WERI-Rb-1 (cell line): ENCODE results near the gene SLC25A13.
"Not testable (repeated sequence)": the region's sequence is repeated elsewhere in the genome, so short reads cannot be mapped to it uniquely, and the experiment has no call there.

Experiments used
- DNase-seq: peaks from one replicate; pipeline ENCODE4 v3.0.0-alpha.2; 2020
- H3K27ac ChIP-seq: fragments of 250-450 bp; sonication (Bioruptor Pico); 2 replicates; pipeline ENCODE4 v1.5.1; 2020; ENCODE audit warnings: mild to moderate bottlenecking, moderate library complexity
- H3K27me3 ChIP-seq: fragments of 250-450 bp; sonication (Bioruptor Pico); 2 replicates; pipeline ENCODE4 v1.5.1; 2021; ENCODE audit warnings: mild to moderate bottlenecking, low read depth, moderate library complexity; ENCODE audit not compliant: insufficient read depth, severe bottlenecking
- H3K36me3 ChIP-seq: fragments of 250-450 bp; sonication (Bioruptor Pico); 2 replicates; pipeline ENCODE4 v1.5.1; 2020; ENCODE audit warnings: mild to moderate bottlenecking, moderate library complexity
- H3K4me3 ChIP-seq: 2 replicates; pipeline ENCODE4 v1.5.1; 2011; ENCODE audit warnings: low read depth, mild to moderate bottlenecking, control low read depth, low read length
- H3K9me3 ChIP-seq: fragments of 250-450 bp; sonication (Bioruptor Pico); 2 replicates; pipeline ENCODE4 v1.5.1; 2021; ENCODE audit warnings: mild to moderate bottlenecking, moderate library complexity; ENCODE audit not compliant: severe bottlenecking
- CTCF ChIP-seq: IDR thresholded peaks from 2 replicates; pipeline ENCODE4 v1.5.1; 2011; ENCODE audit warnings: low read depth, mild to moderate bottlenecking, control low read depth, inconsistent platforms, low read length

The SLC25A13 gene

DNA sequence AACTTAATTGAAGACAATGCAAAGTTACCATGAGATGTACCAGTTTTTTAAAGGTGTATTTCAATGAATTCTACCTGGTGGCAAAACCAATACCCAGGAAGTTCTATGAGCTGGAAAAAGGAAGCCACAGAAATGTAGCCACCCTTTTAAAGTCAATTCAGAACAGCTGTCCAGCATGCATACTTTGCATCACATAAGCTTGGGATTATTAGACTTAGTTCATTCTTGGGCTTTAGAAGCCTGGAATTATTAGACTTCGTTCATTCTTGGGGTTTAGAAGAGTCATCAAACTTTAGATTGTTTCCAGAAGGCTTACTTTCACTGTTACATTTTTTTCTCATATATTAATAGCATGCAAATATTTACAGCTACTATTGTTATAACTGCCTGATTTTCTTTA, 20.9 kb downstream of the SLC25A13 start:
- DNase-seq = no peak
- Histone ChIP-seq H3K27ac (no peak overlapping the region), H3K9me3 (no peaks in the 10 kb centered on the region), H3K36me3 (no peaks in the 10 kb centered on the region; the same call in 1 of the 2 replicates), H3K27me3 (no peaks in the 10 kb centered on the region), H3K4me3 (no peak overlapping the region)
- no peak for TF ChIP-seq CTCF

- H3K9me3 ChIP-seq = no peaks in the 10 kb centered on the region
- H3K36me3 ChIP-seq = peaks cover 2% of the 10 kb centered on the region; the same call in 1 of the 2 replicates
- DNase-seq = no peak
- H3K27me3 ChIP-seq = no peaks in the 10 kb centered on the region
- no peak for TF ChIP-seq CTCF
- no peak overlapping the region for H3K4me3 ChIP-seq
- H3K27ac ChIP-seq = no peak overlapping the region
Measured at GRCh38 chr7:96300502-96300901, 21.4 kb downstream of the SLC25A13 start.

- no peak for DNase-seq
- TF ChIP-seq CTCF = no peak
- H3K4me3 ChIP-seq = no peak overlapping the region
Measured at GRCh38 chr7:96299496-96299895, 22.4 kb downstream of the SLC25A13 start.

GRCh38 chr7:96297876-96298275, 24.0 kb downstream of the SLC25A13 start:
- no peaks in the 10 kb centered on the region for H3K27me3 ChIP-seq
- no peak for DNase-seq
- H3K9me3 ChIP-seq = no peaks in the 10 kb centered on the region
- H3K36me3 ChIP-seq = peaks cover 8% of the 10 kb centered on the region; the same call in 1 of the 2 replicates
- H3K4me3 ChIP-seq = no peak overlapping the region
- H3K27ac ChIP-seq = no peak overlapping the region
- no peak for TF ChIP-seq CTCF

More at GRCh38 chr7:96299496-96299895, 22.4 kb downstream of the SLC25A13 start:
- H3K36me3 ChIP-seq = peaks cover 8% of the 10 kb centered on the region; the same call in 1 of the 2 replicates
- H3K27me3 ChIP-seq = no peaks in the 10 kb centered on the region
- no peaks in the 10 kb centered on the region for H3K9me3 ChIP-seq
- H3K27ac ChIP-seq = no peak overlapping the region

GRCh38 chr7:96297446-96297845, 24.5 kb downstream of the SLC25A13 start:
- not testable (repeated sequence) for DNase-seq, H3K4me3 ChIP-seq, H3K36me3 ChIP-seq, H3K27me3 ChIP-seq, H3K9me3 ChIP-seq, H3K27ac ChIP-seq

DNA sequence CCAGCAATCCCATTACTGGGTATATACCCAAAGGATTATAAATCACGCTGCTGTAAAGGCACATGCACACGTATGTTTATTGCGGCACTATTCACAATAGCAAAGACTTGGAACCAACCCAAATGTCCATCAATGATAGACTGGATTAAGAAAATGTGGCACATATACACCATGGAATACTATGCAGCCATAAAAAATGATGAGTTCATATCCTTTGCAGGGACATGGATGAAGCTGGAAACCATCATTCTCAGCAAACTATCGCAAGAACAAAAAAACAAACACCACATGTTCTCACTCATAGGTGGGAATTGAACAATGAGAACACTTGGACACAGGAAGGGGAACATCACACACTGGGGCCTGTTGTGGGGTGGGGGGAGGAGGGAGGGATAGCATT, 28.0 kb downstream of the SLC25A13 start:
- H3K27ac ChIP-seq, H3K9me3 ChIP-seq, H3K27me3 ChIP-seq, DNase-seq, H3K4me3 ChIP-seq, H3K36me3 ChIP-seq: not testable (repeated sequence)

DNA sequence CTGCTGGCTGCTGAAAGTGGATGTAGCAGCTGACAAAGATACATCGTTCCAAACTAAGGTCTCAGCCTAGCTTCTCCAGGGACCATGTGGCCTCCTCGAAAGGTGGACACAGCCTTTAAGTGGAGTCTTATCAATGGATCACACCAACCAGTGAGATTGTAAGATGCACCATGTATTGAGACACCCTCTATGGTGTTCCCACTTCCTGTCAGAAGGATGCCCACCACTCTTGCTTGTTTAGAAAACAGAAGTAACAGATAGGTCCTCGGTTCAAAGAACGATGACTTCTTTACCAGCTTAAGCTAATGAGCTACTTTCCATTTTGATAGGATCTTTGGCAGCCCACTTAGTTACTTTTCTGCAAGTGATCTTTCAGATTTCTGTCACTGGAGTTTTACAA, 34.3 kb downstream of the SLC25A13 start:
- H3K4me3 ChIP-seq = no peak overlapping the region

More for the DNA sequence above, 34.3 kb downstream of the SLC25A13 start:
- no peaks in the 10 kb centered on the region for H3K36me3 ChIP-seq
- DNase-seq = no peak
- H3K9me3 ChIP-seq = no peaks in the 10 kb centered on the region
- H3K27me3 ChIP-seq = no peaks in the 10 kb centered on the region
- TF ChIP-seq CTCF = no peak
- no peak overlapping the region for H3K27ac ChIP-seq
